HG03045 (cell line): Measurements from ENCODE around the gene MTRF1.

Experiments
- ATAC-seq: cut with Tn5 transposase; IDR thresholded peaks from one replicate; pipeline ENCODE4 v1.9.1; 2021; ENCODE audit warnings: mild to moderate bottlenecking, moderate library complexity; ENCODE audit not compliant: unreplicated experiment

MTRF1 gene

GRCh38 chr13:41224113-41225110, 39.0 kb downstream of the MTRF1 start:
- ATAC-seq: no peak

- peak; percentile 50 for ATAC-seq
Observed at GRCh38 chr13:41222259-41222852, 41.0 kb downstream of the MTRF1 start.

- ATAC-seq: no peak
Observed at GRCh38 chr13:41220401-41220800, 43.0 kb downstream of the MTRF1 start.

- no peak for ATAC-seq
Observed at GRCh38 chr13:41216160-41216559, 47.2 kb downstream of the MTRF1 start.

GRCh38 chr13:41213919-41214318, 49.5 kb downstream of the MTRF1 start:
- no peak for ATAC-seq

GRCh38 chr13:41213316-41213715, 50.1 kb downstream of the MTRF1 start:
- no peak for ATAC-seq

- no peak for ATAC-seq
Observed at GRCh38 chr13:41212881-41213280, 50.5 kb downstream of the MTRF1 start.

DNA sequence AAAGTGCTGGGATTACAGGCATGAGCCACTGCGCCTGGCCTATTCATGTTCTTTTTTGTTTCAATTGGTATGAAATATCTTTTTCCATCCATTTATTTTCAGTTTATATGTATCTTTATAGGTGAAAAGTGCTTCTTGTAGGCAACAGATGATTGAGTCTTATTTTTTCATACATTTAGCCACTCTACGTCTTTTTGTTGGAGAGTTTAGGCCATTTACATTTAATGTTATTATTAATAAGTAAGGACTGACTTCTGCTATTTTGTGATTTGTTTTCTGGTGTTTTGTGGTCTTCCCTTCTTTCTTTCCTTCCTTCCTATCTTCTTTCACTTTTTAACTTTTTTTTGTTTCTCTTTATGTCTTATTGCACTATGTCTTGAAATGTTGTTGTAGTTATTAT, 52.3 kb downstream of the MTRF1 start:
- no peak for ATAC-seq

GRCh38 chr13:41206467-41206866, 56.9 kb downstream of the MTRF1 start:
- ATAC-seq: no peak

- no peak for ATAC-seq
Observed at GRCh38 chr13:41203810-41204209, 59.6 kb downstream of the MTRF1 start.

GRCh38 chr13:41200126-41200525, 63.2 kb downstream of the MTRF1 start:
- no peak for ATAC-seq

DNA sequence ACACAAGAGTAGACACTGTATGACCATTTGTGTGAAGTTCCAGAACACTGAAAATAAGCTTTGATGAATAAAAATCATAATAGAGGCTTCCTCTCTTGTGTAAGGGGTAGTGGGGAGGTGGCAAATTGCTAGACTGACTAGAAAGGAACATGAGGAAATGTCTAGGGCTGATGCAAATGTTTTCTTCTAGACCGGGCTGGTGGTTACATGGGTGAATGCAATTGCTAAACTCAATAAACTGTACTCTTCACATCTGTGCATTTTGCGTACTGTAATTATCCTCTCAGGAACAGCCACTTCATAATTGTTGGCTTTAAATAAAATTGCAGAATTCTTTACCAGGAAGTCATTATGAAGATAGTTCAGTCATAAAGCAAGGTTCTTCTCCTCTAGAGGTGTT, 63.9 kb downstream of the MTRF1 start:
- ATAC-seq: peak; percentile 68

- ATAC-seq: no peak
Observed at GRCh38 chr13:41199079-41199478, 64.3 kb downstream of the MTRF1 start.

DNA sequence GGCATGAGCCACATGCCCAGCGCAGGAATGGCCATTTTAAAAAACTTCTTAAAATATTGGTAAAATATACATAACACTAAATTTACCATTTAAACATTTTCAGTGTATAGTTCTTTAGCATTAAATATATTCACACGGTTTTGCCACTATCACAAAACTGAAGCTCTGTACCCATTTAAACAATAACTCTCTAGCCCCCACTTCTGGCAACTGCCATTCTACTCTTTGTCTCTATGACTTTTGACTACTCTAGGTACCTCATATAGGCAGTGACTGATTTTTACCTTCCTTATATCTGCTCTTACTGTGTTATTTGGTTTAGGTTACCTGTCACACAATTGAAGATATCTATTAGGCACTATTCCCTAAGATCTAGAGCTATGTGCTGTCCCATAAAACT, 66.8 kb downstream of the MTRF1 start:
- ATAC-seq: no peak

- no peak for ATAC-seq
Observed at GRCh38 chr13:41196011-41196410, 67.4 kb downstream of the MTRF1 start.

GRCh38 chr13:41193919-41194824, 69.2 kb downstream of the MTRF1 start, which contains the start of gene KBTBD7:
KBTBD7 (minus strand) TSS chr13:41194569; CDS start chr13:41194257, 312 bp downstream.
- peak; percentile 98 for ATAC-seq

DNA sequence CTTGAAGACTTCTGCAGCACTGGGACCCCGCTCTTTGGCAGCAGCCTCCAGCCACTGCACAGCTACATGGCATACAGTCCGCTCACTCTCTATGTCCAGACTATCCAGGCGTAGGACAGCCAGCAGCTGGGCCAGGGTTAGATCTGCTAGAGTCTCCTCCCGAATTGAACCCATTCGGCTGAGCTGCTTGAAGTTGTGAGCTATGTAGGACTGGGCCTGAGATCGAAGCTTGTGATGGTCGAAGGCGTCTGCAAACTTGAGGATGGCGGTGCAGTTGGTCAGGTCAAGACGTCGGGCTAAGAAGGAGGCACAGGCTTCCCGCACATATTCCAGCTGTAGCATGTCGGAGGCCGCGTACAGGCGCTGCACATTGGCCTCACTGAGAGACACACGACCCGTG, 69.9 kb downstream of the MTRF1 start:
- ATAC-seq: no peak

DNA sequence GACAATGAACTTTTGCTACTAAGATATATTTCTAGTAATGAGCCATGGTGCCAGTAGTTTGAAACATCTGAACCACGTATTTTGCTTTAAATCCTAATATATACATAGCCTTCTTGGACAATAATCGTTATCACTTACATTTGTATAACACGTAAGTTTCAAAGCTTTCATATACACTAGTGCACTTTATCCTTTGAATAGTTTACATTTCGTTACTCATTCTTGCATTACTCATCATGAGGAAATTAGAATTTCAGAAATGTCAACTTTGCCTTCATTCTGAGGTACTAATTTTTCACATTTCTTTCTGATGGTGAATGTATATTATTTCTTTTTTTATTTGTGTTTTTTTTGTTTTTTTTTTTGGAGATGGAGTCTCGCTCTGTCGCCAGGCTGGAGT, 74.8 kb downstream of the MTRF1 start:
- no peak for ATAC-seq

GRCh38 chr13:41186481-41186880, 76.9 kb downstream of the MTRF1 start:
- ATAC-seq: no peak

GRCh38 chr13:41182231-41182630, 81.1 kb downstream of the MTRF1 start:
- no peak for ATAC-seq
